ENCODE results near the gene NPB.

NPB gene

DNA sequence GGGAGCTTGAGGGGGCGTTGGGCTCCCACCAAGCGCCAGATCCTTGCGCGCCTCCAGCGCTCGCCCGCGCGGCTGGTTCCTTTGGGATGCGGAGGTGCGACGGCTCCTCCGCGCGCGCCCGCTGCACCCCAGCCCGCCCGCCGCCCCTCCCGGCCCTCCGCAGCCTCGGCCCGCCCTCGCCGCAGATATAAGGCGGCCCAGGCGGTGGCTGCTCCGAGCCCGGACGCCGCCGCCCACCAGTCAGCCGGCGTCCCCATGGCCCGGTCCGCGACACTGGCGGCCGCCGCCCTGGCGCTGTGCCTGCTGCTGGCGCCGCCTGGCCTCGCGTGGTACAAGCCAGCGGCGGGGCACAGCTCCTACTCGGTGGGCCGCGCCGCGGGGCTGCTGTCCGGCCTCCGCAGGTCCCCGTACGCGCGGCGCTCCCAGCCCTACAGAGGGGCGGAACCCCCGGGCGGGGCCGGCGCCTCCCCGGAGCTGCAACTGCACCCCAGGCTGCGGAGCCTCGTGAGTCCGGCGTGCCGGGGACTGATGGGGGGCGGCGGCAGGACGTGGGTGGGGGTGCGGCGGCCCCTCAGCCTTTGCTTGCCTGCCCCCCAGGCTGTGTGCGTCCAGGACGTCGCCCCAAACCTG, at the start of gene NPB:
NPB (plus strand) TSS at position 216 of the 630 bp plus-strand sequence; CDS start at position 256, 40 bp downstream.
- TF ChIP-seq GATA2 (IDR thresholded peaks at IDR 0.05; ENCODE audit: low read depth, low read length): no peak
- no peak for TF ChIP-seq GATA3 (IDR thresholded peaks at IDR 0.05; ENCODE audit: low read depth, low read length)

GRCh38 chr17:81854974-81855774, 46.9 kb upstream of the NPB start:
- no peak for TF ChIP-seq GATA3 (IDR thresholded peaks at IDR 0.05; ENCODE audit: low read depth, low read length)
- no peak for TF ChIP-seq GATA2 (IDR thresholded peaks at IDR 0.05; ENCODE audit: low read depth, low read length)

DNA sequence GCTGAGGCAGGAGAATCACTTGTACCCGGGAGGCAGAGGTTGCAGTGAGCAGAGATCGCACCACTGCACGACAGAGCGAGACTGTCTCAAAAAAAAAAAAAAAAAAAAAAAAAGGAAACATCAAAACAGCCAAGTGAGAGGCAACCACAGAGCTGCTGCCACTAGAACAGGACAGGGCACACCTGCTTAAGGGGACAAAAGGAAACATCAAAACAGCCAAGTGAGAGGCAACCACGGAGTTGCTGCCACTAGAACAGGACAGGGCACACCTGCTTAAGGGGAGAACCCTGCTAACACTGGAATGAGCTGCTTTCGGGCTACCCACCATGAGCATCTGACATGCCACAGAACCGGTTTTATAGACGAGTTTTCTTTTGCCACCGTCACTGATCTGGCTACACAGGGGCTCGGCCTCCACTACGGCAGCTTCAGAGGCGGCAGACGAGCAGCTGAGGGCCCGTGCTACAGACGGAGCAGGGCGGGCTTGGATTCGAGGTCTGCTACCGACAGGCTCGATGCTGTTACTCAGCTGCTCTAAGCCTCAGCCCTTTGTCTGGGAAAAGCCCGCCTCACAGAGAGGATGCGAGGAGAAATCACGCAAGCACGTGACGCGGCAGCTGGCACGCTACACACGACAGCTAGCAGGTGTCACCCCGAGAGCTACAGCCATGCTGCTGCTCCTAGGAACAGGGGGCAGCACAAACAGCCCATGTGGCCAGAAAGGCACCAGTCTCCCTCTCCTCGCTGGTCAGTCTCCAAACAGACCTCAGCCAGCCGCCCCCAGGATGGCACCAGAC, 43.7 kb upstream of the NPB start:
- no peak for TF ChIP-seq GATA2 (IDR thresholded peaks at IDR 0.05; ENCODE audit: low read depth, low read length)
- TF ChIP-seq GATA3 (IDR thresholded peaks at IDR 0.05; ENCODE audit: low read depth, low read length): no peak

DNA sequence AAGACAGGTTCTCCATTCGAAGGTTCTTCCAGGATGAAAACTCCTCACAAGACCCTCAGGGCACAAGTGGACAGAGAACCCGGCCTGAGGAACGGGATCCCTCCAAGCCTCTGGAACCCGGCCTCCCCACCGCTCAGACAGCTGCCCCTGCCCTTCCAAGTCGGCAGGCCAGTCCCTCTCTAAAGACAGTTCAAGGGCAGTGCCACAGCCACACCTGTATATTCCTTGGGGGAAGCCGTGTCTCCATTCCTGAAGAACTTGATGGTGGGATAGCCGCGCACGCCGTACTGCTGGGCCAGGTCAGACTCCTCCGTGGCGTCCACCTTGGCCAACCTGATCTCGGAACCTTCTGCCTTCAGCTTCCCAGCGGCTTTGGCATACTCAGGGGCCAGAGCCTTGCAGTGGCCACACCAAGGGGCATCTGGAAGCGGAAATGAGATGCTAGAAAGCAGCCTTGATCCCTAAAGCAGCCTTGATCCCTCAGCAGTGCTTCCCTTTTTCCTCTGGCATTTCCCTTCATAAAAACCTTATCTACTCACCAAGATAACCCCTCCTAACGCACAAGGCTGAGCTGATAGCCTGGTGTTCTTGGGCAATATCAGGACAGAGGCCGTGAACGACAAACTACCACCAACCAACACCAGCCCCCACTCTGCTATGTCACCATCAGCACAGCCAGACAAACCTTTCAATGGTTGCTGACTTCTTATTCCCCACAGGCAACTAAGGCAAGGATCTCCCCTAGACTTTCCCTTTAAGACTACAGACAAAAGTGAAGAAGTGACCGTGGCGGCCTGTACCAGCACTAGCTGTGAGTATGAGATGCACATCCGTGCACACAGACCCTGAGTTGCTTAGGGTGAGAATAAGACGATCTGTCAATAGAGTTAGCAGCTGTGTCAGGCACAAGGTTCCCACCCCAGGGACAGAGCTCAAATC, 42.8 kb upstream of the NPB start:
- TF ChIP-seq GATA2 (IDR thresholded peaks at IDR 0.05; ENCODE audit: low read depth, low read length) (no peak), GATA3 (IDR thresholded peaks at IDR 0.05; ENCODE audit: low read depth, low read length) (no peak)

- TF ChIP-seq GATA3 (IDR thresholded peaks at IDR 0.05; ENCODE audit: low read depth, low read length) (no peak), GATA2 (IDR thresholded peaks at IDR 0.05; ENCODE audit: low read depth, low read length) (0 out of 2 replicates have a peak, but pooled peaks have one; percentile 4)
These were observed 41.9 kb upstream of the NPB start, which contains the start of gene P4HB for GRCh38 chr17:81859906-81860755. TSS of gene P4HB (minus strand) at chr17:81860535. CDS start at chr17:81860471, 64 bp downstream.

GRCh38 chr17:81860756-81861568, 41.1 kb upstream of the NPB start:
- no peak for TF ChIP-seq GATA3 (IDR thresholded peaks at IDR 0.05; ENCODE audit: low read depth, low read length)
- no peak for TF ChIP-seq GATA2 (IDR thresholded peaks at IDR 0.05; ENCODE audit: low read depth, low read length)

DNA sequence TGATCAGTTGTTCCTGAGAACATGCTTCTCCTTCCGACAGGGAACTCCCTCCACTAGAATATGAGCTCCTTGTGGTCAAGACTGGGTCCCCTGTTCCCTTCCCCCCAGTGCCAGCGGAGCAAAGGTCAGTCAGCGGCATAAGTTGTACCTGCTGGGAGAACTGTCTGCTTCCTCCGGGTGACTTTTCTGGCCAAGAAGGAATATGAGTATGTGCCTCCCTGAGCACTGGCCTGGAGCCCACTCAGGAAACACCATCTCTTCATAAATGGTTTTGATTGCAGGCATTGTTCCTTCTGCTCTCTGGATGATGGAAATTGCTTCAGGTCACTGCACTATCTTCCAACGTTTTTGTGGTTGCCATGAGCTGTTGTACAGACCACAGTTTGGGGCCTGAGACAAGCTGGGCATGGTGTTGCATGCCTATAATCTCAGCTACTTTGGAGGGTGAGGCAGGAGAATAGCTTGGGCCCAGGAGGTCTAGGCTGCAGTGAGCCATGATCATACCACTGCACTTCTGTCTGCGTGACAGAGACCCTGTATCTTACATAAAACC, 38.8 kb upstream of the NPB start:
- TF ChIP-seq GATA2 (IDR thresholded peaks at IDR 0.05; ENCODE audit: low read depth, low read length) (no peak), GATA3 (IDR thresholded peaks at IDR 0.05; ENCODE audit: low read depth, low read length) (no peak)

DNA sequence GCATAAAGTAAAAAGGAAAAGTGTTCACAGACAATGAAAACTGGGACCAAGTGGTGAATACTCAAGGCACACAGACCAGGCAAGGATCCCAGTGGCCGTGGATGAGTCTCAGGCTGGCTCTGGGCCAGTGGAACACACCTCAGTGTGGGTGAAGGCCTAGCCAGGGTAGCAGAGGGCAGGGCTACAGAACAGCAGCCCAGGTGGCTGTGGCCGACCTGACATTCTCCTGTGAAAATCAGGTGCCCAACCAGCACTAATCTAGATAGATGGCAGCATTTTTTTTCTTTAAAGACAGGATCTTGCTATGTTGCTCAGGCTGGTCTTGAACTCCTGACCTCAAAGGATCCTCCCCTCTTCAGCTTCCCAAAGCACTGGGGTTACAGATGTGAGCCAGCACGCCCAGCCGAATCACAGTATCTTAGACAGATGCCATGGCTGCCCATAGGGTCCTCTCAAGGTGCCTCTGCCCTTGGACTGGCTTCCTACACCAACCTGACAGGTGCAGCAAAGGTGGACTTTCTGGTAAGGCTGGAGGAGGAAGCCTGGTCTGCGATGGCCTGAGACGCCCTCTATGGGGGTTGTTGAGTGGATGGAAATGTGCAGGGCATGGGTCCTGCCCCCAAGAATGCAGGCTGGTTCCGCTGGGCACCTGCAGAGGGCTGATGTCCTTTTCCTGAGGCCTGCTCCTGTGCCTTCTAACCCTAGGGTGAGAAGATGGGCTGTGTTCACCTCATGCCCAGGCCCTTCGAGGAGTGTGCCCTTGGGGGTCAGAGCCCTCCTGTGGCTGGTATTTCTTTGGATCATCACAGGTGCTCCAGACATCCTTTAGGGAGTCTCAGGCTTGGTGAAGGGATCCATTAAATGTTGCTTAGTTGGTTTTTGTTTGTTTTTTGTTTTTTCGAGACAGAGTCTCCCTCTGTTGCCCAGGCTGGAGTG, 37.9 kb upstream of the NPB start:
- TF ChIP-seq GATA3 (IDR thresholded peaks at IDR 0.05; ENCODE audit: low read depth, low read length) (no peak), GATA2 (IDR thresholded peaks at IDR 0.05; ENCODE audit: low read depth, low read length) (no peak)

DNA sequence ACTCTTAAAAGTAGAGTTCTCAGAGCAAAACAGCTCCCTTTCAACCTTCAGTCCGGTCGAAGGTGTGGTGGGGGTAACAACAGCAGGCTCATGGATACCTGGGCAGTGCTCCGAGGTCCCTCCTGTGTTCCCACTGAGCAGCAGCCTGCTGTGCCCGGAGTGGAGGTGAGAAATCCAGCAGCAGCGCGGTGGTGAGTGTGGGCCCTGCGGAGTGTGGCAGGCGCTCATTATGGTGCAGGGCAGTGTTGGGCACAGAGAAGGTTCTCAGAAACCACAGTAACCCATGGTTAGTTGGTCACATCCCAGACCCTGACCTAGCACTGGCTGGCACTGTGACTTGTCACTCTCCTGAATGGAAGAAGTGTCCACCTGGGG, 36.7 kb upstream of the NPB start:
- TF ChIP-seq GATA2 (IDR thresholded peaks at IDR 0.05; ENCODE audit: low read depth, low read length) (no peak), GATA3 (IDR thresholded peaks at IDR 0.05; ENCODE audit: low read depth, low read length) (no peak)

- TF ChIP-seq GATA2 (IDR thresholded peaks at IDR 0.05; ENCODE audit: low read depth, low read length) (no peak), GATA3 (IDR thresholded peaks at IDR 0.05; ENCODE audit: low read depth, low read length) (no peak)
These were observed 36.2 kb upstream of the NPB start for GRCh38 chr17:81865733-81866439.

All from SH-SY5Y (cell line).